Activated CD4-positive, alpha-beta T cell treated with anti-CD3 and anti-CD28 coated beads, Interleukin-2, amount 50 U/mL, for 4 hours (primary cell): ENCODE data around the gene EFTUD2.

Experiments used
- DNase-seq, 2 experiments: peaks; one replicate each; pipeline ENCODE4 v3.0.0-alpha.2; 2020

Gene EFTUD2

DNA sequence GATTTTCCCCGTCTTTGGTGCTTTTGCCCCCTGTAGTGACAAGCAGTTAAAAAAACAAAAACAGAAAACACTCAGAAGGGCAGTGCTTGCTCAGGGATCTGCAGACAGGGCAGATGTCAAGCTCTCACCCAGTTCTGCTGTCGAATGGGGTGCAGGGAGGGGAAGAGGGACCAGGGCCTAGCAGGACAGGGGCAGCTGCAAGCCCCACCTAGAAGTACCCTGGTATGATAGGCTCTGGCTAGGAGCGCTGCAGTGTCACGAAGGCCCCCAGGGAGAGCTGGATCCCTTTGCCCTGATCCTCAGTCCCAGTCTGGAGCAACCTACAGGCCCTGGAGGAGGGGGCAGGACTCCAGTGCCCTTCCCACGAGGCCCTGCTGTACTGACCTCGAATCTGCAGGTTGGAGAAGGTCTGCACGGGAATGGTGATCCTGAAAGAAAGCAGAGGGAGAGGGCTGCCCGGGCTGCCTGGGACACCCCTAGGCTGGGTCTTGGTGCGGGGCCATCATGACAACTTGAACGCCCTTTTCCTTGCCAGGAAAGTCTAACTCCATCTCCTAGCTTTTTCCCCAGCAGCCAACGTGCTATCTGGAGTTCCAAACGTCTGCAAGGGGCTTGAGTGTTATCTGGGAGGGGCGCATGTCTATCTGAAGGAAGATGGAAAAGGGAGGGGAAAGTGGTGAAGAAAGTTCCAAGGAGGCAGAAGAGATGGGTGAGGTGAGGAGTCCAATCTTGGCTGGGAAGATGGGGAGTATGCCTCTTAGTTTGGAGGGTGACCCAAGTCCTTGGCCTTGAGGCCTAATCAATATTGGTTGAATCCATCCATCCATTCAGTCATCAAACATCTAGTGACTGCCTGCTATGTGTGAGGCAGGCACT, 11.2 kb upstream of the EFTUD2 start:
- no peak for DNase-seq

GRCh38 chr17:44909681-44910144, 10.5 kb upstream of the EFTUD2 start:
- DNase-seq = no peak

- no peak for DNase-seq
Measured at GRCh38 chr17:44908761-44909326, 9.6 kb upstream of the EFTUD2 start.

- no peak for DNase-seq
Measured at GRCh38 chr17:44907729-44908470, 8.7 kb upstream of the EFTUD2 start.

- no peak for DNase-seq
Measured at GRCh38 chr17:44906763-44907728, 7.8 kb upstream of the EFTUD2 start.

- no peak for DNase-seq
Measured at GRCh38 chr17:44906010-44906646, 6.9 kb upstream of the EFTUD2 start.

DNA sequence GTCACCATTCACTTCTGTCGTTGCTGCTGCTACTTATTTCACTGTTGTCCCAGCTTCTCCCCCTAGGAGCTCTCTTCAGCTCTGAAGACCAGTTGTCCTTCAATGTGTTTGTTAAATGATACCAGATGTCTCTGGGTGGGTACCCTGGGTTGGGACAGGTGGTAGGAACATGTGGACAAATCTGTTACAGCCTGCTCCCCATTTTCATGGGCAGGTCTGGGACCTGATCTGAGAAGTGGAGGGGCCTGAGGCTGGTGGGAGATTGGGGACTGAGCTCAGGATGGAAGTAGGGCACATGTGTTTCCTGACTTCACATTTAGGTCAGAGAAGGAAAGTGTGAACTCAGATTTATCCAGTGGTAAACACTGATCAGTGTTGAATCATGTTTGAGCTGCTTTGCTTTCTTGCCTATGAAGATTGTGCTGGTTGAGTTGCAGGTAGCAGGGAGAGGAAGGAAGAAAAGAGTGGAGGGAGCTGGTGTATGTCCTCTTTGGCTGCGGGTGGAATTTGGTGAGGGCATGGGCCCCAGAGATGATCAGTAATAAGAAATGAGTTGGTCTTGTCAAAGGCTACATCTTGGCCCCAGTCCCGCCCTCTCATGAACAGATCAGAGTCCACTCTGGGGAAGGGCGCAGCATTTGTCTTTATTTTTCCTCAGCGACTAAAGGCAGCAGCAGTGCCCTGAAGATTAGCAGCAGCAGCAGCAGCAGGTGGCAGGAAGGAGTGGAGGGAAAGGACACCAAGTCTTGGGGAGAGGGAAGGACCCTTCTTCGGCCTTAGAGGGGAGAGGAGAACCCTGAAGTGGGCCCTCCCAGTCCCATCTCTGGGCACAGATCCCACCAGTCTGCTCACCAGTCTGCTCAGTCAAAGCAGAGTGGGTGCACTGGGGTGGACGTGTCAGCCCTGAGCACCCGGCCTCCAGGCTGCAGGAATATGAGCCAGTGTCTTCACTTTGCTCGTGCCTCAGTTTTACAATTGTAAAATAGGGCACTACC, 6.1 kb upstream of the EFTUD2 start:
- no peak for DNase-seq

DNA sequence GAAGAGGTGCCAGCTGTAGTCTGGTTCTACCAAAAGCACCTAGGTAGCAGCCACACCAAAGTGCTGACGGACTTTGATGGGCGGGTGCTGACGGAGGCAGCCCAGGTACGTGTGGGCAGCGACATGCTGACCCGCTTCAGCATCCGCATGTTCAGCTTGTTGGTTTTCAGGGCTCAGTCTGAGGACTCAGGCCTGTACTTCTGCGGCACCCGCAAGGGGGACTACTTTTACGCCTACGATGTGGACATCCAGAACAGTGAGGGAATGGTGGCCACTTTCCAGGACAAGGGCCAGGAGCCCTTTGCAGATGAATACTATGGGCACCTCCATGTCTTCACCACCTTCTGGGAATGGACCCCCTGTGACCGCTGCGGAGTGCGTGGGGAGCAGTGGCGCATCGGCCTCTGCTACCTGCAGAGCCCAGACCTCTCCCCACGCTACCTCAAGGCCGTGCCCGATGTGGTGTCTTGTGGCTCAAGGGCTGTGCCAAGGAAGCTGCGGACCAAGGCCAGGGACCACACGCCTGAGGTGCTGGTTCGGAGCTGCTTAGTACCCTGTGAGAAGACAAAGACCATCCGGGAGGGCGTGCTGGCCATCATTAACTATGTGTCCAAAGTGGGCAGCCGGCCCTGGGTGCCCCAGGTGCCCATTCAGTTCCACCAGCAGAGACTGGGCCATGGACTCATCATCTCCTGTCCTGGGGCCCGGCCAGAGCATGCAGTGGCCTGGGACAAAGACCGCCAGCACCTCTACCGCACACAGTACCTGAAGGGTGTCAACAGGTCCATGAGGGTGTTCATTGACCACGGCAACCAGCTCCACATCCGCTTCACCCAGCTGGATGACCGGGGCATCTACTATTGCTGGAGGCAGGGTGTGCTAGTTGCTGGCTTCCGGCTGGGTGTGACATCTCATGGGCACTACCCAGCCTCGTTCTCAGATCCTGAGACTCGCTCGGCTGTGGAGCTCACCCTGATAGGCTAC, 5.0 kb upstream of the EFTUD2 start:
- no peak for DNase-seq

- DNase-seq = no peak
Measured at GRCh38 chr17:44903012-44903685, 3.9 kb upstream of the EFTUD2 start.

DNA sequence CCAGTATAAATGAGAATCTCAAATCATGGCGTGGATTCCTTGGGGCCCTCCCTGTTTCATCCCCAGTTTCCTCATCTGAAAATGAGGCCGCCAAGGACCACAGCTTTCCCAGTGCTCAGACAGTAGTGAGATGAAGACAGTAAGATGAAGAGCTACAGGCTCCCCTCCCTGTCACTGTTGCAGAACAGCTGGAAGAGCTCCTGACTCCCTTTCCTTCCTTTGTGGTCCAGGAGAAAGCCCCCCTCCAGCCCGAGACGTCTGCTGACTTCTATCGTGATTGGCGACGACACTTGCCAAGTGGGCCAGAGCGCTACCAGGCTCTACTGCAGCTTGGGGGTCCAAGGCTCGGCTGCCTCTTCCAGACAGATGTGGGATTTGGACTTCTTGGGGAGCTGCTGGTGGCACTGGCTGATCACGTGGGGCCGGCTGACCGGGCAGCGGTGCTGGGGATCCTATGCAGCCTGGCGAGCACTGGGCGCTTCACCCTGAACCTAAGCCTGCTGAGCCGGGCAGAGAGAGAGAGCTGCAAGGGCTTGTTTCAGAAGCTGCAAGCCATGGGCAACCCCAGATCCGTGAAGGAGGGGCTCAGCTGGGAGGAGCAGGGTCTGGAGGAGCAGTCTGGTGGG, 3.0 kb upstream of the EFTUD2 start:
- no peak for DNase-seq

- DNase-seq = no peak
Measured at GRCh38 chr17:44901411-44901921, 2.2 kb upstream of the EFTUD2 start.

DNA sequence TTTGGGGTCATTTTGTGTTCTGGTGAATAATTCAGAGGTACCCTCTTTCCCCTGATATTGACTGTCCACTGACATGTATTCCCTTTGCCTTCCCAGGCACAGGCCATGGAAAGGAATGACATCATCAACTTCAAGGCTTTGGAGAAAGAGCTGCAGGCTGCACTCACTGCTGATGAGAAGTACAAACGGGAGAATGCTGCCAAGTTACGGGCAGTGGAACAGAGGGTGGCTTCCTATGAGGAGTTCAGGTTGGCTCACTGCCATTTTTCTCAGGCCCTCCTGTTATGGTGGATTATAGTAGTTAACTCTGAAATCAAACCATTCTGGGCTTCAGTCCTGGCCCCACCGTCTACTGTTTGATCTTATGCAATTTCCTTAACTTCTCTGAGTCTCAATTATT, 1.6 kb upstream of the EFTUD2 start:
- DNase-seq = no peak

- DNase-seq = no peak
Measured at GRCh38 chr17:44898768-44899073, 524 bp downstream of the EFTUD2 start.

GRCh38 chr17:44894642-44895041, 4.6 kb downstream of the EFTUD2 start:
- DNase-seq = no peak

DNA sequence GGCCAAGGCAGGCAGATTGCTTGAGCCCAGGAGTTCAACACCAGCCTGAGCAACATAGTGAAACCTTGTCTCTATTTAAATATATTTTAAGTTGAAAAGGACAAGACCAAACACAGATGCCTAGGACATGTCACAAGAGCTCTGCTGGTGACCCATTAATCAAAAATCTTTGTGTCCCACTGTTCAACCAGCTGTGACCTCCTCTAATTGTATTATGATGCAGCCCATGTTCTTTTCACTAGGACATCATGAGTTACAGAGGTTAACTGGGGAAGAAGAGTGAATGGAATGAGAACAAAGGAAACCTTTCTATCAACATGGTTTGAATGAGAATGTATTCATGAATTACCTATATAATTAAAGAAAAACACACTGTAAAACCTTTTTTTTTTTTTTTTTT, 7.0 kb downstream of the EFTUD2 start:
- DNase-seq = no peak

- no peak for DNase-seq
Measured at GRCh38 chr17:44889003-44889402, 10.2 kb downstream of the EFTUD2 start.

DNA sequence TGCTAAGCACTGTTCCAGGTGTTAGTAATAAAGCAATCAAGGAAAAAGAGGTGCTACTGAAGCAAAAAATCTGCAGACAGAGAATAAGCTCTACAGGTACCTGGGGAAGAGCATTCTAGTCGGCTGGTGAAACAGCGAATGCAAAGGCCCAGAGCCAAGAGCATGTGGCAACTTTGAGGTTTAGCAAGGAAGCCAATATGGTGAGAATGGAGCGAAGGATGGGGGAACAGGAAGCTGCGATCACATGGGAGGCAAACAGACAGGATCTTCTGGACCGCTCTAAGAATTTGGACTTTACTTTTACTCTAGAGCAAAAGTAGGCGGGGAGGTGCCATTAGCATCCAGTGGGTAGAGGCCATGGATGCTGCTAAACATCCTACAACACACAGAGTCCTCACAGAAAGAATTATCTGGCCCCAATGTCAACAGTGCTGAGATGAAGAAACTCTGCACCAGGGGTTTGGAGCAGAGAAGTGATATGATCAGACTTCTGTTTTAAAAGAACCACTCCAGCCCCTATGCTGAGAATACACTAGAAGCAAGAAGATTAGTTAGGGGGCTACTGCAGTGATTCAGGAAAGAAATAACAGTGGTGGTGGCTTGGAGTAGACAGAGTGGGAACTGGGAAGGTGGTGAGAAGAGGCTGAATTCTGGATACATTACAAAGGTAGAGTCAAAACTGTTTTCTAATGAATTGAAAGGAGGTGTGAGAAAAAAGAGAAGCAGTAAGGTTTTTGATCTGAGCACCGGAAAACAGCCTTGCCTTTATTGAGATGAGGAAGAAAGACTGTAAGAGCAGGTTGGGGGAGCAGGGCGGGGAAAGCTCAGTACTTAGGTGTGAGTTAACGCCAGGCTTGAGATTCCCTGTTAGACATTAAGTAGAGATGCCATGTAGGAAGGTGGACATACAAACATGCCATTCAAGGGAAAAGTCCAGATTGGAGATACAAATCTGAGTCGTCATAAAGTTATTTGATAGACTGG, 11.0 kb downstream of the EFTUD2 start:
- DNase-seq = no peak
